HG03520 (cell line): Measurements from ENCODE around the gene ANKRD12.

Experiments used
- ATAC-seq: cut with Tn5 transposase; IDR thresholded peaks from one replicate; pipeline ENCODE4 v1.9.1; 2021; ENCODE audit warnings: mild to moderate bottlenecking, moderate library complexity; ENCODE audit not compliant: unreplicated experiment

Gene ANKRD12

GRCh38 chr18:9334329-9334972 lies 197.9 kb downstream of the ANKRD12 start, which contains the start of gene TWSG1:
Gene TWSG1, plus strand, starts transcription at chr18:9334773. Its CDS starts 2,457 bp downstream, at chr18:9337230.
- ATAC-seq: peak; percentile 82

DNA sequence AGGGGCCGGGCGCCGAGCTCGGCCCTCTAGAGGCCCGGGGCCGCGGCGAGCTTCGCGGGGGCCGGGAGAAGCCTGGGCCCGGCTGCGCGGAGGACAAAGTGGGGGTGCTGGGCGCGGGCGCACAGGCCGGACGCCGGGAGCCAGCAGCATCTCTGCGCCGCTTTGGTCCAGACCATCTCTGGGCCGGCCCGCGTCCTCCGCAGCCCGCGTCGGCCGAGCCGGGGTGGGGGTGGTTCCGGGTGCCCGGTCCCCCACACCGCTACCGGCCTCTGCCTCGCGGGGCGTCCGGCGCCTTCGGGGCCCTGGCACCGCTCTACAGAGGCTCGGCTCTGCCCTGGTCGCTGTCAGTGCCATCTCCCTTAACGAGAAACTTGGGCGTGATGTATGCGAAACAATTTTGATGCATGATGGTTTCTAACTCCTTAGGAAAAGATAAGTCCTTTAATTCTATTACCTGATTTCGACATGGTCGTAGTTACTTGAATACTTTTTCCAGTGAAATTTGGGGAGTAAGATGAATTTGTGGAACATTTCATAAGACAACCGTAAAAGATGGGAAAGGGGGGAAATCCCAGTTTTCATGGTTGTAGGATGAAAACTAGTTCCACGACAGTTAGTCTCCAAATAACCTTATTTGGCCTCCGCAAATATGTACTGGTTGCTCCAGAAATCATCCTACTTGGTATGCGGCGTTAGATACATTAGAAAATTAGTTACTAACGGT lies 198.6 kb downstream of the ANKRD12 start:
- ATAC-seq: peak; percentile 47
